Natural killer cell treated with Interleukin-12 subunit alpha and Interleukin-12 subunit beta and Interleukin-15 and Interleukin-18, amount 100 ng/mL, for 72 hours (primary cell): ENCODE data around the gene RHBDL2. TPM values are rescaled to one million over a fixed set of nuclear protein-coding genes. Genes with fewer than 3 reads are reported as not detected.

Experiments
- ATAC-seq, 2 donors: fragments of 150-1000 bp; cut with Tn5 transposase in 1 of 2; sonication (Bioruptor Pico), chemical (Tn5 transposase) in 1 of 2; 2 replicates each; pipeline ENCODE4 v1.10.0; 2021
- DNase-seq: peaks from one replicate; pipeline ENCODE4 v3.0.0; 2022; ENCODE audit warnings: low spot score
- H3K27ac Mint-ChIP-seq, 2 donors: 1 replicate in 1 of 2; 2 replicates in 1 of 2; pipeline ENCODE4 v1.8.0; 2022; ENCODE audit warnings: mixed read lengths in 2 of 2, mild to moderate bottlenecking in 1 of 2, moderate library complexity in 1 of 2
- H3K27me3 Mint-ChIP-seq, 2 donors: 1 replicate in 1 of 2; 2 replicates in 1 of 2; pipeline ENCODE4 v1.8.0; 2022; ENCODE audit warnings: mixed read lengths in 2 of 2
- H3K36me3 Mint-ChIP-seq: one replicate; pipeline ENCODE4 v1.8.0; 2022; ENCODE audit warnings: mixed read lengths
- H3K4me1 Mint-ChIP-seq, 2 donors: 1 replicate in 1 of 2; 2 replicates in 1 of 2; pipeline ENCODE4 v1.8.0; 2022; ENCODE audit warnings: low read depth in 2 of 2, mixed read lengths in 2 of 2, mild to moderate bottlenecking in 1 of 2
- H3K4me3 Mint-ChIP-seq: one replicate; pipeline ENCODE4 v1.8.0; 2022; ENCODE audit warnings: mixed read lengths
- H3K9me3 Mint-ChIP-seq: 2 replicates; pipeline ENCODE4 v1.8.0; 2022; ENCODE audit warnings: mixed read lengths
- total RNA-seq, 2 donors: library from RNA; stranded (reverse); gene quantifications; one replicate each; pipeline ENCODE4 v1.2.3, GENCODE V29; 2022

RHBDL2 gene
- total RNA-seq, 2 donors from 2014 or later: not detected

DNA sequence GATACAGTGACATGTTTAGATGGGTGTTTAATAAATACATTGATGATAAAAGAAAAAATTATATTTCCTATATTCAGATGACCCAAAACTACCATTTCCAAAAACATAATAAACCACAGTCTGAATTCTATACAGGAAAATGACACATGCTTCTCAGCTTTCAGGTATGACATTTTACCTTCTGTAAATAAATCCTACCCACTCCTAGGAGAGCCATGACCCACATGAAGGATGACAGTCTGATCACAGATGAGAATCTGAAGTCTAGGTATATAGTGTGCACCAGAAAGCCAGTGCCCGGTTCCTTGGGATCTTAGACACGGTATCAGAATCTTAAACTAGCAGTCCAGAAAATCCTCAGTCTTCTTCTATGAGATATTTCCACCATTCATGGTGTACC, 56.5 kb downstream of the RHBDL2 start:
- Mint-ChIP-seq H3K4me1 (no peaks in the 10 kb centered on the region), H3K9me3 (no peaks in the 10 kb centered on the region), H3K36me3 (no peaks in the 10 kb centered on the region), H3K4me3 (no peak overlapping the region), H3K27ac (no peak overlapping the region), H3K27me3 (no peaks in the 10 kb centered on the region)
- DNase-seq (no peak), ATAC-seq (no peak)

DNA sequence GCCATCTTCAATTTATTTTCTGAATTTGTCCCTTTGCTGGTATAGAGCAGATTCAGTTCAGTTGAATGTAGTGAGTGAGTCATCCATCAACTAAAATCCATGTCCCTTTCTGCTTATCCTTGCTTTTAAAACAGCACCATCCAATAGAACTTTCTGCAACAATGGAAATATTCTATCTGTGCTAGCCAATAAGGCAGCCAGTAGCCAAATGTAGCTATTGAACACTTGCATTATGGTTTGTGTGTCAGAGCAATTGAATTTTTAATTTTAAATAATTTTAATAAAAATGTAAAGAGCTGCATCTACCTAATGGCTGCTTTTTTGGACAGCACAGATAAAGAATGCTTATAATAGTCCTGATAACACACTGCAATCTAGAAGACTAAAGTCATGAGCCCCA, 60.1 kb downstream of the RHBDL2 start, which contains the start of gene GJA9:
Gene GJA9, minus strand, starts transcription at position 101 of the 400 bp plus-strand sequence. CDS start 5,489 bp downstream, outside the sequence.
- ATAC-seq (no peak), DNase-seq (no peak)
- H3K27ac Mint-ChIP-seq: no peak within 1 kb of the TSS
- no peaks in the 10 kb centered on the region for H3K9me3 Mint-ChIP-seq
- no peak within 1 kb of the TSS for H3K4me3 Mint-ChIP-seq
- H3K27me3 Mint-ChIP-seq: no peaks in the 10 kb centered on the region
- no peaks in the 10 kb centered on the region for H3K36me3 Mint-ChIP-seq
- H3K4me1 Mint-ChIP-seq: no peaks in the 10 kb centered on the region

DNA sequence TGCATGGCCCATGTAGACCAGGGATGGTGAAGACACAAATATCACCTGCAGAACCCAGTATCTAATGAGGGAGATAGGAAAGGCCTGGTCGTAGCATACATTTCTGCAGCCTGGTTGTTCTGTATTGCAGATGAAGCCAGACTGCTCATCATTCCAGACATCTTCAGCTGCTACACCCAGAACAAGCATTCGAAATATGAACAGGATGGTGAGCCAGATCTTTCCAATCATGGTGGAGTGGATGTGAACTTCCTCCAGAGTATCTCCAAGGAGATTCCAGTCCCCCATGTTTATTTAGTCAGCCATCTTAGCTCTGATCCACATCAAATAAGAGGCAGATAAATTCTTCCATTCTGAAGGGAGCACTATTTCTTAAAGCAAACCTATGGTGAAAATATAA, 65.8 kb downstream of the RHBDL2 start:
- DNase-seq: no peak
- Mint-ChIP-seq H3K36me3 (no peaks in the 10 kb centered on the region), H3K4me3 (no peak overlapping the region), H3K27me3 (no peaks in the 10 kb centered on the region), H3K27ac (no peak overlapping the region), H3K9me3 (no peaks in the 10 kb centered on the region), H3K4me1 (peaks cover 11 to 22% of the 10 kb centered on the region in 2 donors)
- no peak for ATAC-seq

DNA sequence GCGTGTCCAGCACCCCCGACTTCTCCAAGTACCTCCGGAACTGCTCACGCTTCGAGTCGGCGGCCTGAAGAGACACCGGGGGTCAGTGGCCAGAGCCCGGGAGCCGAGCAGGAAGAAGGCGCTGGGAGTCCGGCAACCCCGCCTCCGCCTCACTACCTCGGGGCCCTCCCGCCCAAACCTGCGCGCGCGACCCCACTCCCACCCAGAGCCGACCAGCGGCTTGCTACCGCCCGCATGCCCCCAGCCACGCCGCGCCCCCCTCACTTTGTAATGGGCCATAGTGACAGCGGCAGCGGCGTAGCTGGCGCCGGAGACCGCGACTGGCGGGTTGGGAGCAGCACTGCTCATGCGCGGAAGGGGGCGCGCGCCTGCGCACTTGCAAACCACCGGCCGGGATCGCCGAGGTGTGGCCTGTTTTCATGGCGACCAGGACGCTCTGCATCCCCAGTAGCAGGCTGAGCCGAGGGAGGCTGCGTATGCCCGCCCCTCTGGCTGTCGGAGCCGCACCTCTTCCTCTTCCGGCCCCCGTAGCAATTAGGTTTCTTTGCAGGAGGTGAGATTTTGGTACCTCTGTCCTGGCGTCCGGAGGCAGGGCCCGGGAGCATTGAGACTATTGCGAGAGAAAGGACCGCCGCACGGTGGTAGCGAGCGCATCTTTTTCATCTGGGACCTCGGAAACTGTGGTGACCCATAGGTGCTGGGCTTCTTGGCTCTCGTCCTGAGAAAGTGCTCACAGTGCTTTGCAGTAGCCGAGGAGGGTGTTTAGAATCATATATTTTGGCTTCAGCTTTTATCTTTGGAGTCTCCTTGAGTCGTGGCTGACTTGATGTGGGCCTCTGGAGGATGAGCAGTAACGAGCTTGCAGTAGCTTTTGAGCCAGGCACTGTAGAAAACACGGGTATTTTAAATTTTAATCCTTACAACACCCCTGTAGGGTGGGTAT, 68.3 kb downstream of the RHBDL2 start, which contains the start of gene MYCBP:
Gene MYCBP, minus strand, starts transcription at position 322 of the 943 bp plus-strand sequence. Its CDS starts 43 bp downstream, at position 279.
- no peaks in the 10 kb centered on the region for H3K36me3 Mint-ChIP-seq
- peaks cover 11 to 22% of the 10 kb centered on the region in 2 donors for H3K4me1 Mint-ChIP-seq
- H3K27me3 Mint-ChIP-seq: no peaks in the 10 kb centered on the region
- peak within 1 kb of the TSS; percentile 78 for H3K4me3 Mint-ChIP-seq
- peak; percentile 97 for DNase-seq
- no peaks in the 10 kb centered on the region for H3K9me3 Mint-ChIP-seq
- H3K27ac Mint-ChIP-seq: peak within 1 kb of the TSS; percentile 81 to 82
- peak; percentile 100 for ATAC-seq

DNA sequence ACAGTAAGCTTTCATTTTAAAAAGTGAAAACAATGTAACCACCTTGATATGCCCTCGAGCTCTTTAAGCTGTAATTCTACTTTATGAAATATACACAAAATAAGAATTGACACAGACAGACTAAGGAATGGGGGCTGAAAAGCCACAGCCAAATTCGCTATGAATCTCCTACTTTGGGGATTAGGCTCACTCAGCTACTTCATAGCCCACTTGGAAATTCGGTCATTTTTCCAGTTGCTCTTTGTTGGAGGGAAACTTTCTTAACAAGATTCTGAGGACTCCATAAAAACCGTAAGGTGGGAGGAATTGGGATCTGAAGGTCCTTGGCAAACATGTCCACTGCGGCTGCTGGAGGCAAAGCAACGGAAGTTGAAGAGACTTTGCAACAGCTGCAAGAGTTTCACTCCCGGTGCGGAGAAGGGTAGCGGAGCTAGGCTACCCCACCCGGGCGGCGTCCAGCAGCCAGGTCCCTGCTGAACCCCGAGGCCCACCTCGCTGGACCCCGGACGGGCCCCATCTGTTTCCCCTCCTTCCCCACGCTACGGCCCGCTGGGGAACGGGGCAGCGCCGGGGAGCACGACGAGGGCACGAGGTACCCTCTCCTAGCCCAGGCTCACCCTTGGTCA, 69.1 kb downstream of the RHBDL2 start:
- ATAC-seq (peak; percentile 13 to 51), DNase-seq (peak; percentile 63)
- peak overlapping the region; percentile 81 to 82 for H3K27ac Mint-ChIP-seq
- peak overlapping the region; percentile 78 for H3K4me3 Mint-ChIP-seq
- H3K36me3 Mint-ChIP-seq: no peaks in the 10 kb centered on the region
- peaks cover 11 to 22% of the 10 kb centered on the region in 2 donors for H3K4me1 Mint-ChIP-seq
- H3K27me3 Mint-ChIP-seq: no peaks in the 10 kb centered on the region
- no peaks in the 10 kb centered on the region for H3K9me3 Mint-ChIP-seq

DNA sequence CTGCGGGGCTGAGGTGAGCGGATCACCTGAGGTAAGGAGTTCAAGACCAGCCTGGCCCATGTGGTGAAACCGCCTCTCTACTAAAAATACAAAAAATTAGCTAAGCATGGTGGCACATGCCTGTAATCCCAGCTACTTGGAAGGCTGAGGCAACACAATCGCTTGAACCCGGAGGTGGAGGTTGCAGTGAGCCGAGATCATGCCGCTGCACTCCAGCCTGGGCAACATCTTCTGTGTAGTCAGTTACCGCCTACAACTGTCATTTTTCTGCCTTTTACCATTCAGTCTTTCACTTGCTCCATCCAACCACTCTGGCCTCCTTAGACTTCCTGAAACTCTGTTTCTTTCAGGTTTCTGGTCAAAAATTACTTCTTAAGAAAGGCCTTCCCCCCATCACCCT, 70.6 kb downstream of the RHBDL2 start:
- H3K4me1 Mint-ChIP-seq: peaks cover 11 to 22% of the 10 kb centered on the region in 2 donors
- DNase-seq (no peak), ATAC-seq (no peak)
- H3K4me3 Mint-ChIP-seq: peak overlapping the region; percentile 78
- H3K27ac Mint-ChIP-seq: no peak overlapping the region
- no peaks in the 10 kb centered on the region for H3K9me3 Mint-ChIP-seq
- H3K27me3 Mint-ChIP-seq: no peaks in the 10 kb centered on the region
- H3K36me3 Mint-ChIP-seq: no peaks in the 10 kb centered on the region

DNA sequence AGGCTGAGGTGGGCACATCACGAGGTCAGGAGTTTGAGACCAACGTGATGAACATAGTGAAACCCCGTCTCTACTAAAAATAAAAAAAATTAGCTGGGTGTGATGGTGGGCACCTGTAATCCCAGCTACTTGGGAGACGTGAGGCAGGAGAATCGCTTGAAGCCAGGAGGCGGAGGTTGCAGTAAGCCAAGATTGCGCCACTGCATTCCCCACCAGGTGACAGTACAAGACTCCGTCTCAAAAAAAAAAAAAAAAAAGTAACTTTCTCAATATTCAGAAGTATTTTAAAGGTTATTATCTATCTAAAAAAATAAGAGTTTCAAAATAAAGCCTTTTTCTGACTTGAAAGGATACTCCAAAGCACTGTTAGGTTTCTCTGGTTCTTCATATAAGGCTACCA, 74.4 kb downstream of the RHBDL2 start:
- no peak overlapping the region for H3K4me3 Mint-ChIP-seq
- peaks cover 5% of the 10 kb centered on the region for H3K36me3 Mint-ChIP-seq
- DNase-seq: no peak
- H3K27ac Mint-ChIP-seq: no peak overlapping the region
- H3K4me1 Mint-ChIP-seq: peaks cover 6 to 18% of the 10 kb centered on the region in 2 donors
- no peak for ATAC-seq
- H3K9me3 Mint-ChIP-seq: no peaks in the 10 kb centered on the region
- no peaks in the 10 kb centered on the region for H3K27me3 Mint-ChIP-seq

DNA sequence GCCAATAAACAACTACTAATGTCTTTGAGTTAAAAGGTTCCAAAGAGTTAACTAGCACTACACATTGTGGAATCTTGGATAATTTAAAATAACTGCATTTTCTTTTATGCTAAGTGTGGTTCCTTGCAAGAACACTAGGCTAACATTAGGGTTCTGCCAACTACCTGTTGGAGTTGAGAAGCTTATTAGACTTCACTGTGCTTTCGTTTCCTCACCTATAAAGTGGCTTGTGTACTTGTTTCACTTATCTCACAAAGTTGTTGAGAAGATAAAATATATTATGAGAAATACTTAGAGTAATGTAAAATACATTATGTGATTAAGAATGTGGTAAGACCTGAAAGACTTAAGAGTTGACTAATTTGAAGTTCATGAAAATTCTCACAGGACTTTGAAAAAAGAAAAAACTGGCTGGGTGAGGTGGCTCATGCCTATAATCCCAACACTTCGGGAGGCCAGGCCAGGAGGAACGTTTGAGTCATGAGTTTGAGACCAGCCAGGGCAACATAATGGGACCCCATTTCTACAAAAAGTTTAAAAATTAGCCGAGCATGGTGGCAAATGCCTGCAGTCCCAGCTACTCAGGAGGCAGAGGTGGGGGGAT, 76.4 kb downstream of the RHBDL2 start:
- peaks cover 5% of the 10 kb centered on the region for H3K36me3 Mint-ChIP-seq
- H3K27ac Mint-ChIP-seq: no peak overlapping the region
- H3K4me3 Mint-ChIP-seq: no peak overlapping the region
- no peak for DNase-seq
- H3K4me1 Mint-ChIP-seq: peaks cover 3 to 18% of the 10 kb centered on the region in 2 donors
- no peaks in the 10 kb centered on the region for H3K27me3 Mint-ChIP-seq
- no peaks in the 10 kb centered on the region for H3K9me3 Mint-ChIP-seq
- no peak for ATAC-seq

DNA sequence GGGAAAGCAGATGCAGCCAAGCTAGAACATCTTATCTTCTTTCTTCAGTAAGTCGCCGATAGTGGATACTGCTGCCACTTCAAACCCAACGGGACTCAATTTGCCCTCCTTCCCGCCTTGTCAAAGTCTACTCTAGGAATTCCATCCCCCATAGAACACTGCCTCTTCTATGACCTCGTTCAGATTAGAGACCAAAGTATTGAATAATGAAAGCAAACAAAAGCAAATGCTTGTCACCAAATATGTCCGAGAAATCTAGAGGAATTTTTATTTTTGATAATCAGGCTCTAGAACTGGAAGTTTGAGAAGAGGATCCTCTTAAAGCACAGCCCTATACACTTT, 81.2 kb downstream of the RHBDL2 start:
- H3K27me3 Mint-ChIP-seq: no peaks in the 10 kb centered on the region
- peaks cover 14% of the 10 kb centered on the region for H3K36me3 Mint-ChIP-seq

DNA sequence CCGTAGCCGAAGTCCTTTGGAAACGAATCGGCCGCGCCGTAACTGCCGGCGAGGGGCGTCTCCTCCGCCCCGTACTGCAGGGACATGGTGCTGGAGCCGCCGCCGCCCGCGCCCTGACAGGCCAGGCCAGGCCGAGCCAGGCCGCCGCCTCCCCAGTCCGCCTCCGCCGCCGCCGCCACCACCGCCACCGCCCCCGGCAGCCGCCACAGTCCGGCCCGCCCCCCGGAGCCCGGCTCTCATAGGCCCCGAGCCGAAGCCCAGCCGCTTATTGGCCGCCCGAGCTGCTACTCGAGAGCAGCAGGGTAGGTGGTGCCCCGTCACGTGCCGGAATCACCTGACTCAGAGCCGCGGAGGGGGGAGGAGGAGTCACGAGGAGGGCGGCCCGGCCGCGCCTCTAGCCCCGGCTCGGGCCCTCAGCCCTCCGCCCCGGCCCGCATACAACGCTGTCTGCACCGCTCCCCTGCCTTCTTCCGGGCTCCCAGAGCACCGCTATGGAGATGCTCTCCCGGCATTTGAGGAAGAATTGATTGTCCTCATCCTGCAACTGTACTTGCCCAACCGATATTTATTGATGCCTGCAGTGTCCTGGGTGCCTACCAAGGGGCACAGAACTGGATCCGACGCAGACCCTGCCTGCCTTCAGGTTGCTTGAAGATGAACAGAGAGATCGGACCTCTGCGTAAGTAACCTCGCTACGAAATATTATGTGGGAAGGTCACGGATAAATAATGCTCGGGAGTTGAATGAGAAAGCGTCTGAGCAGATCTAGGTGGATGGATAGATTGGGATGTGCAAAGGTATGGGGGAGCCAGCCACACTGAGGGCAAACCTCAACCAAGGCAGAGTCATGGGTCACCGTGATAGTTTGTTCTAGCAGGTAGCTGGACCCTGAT, 81.8 kb downstream of the RHBDL2 start, which contains the start of gene RRAGC:
Gene RRAGC, minus strand, starts transcription at position 212 of the 893 bp plus-strand sequence. Its CDS starts 126 bp downstream, at position 86.
- H3K36me3 Mint-ChIP-seq: peaks cover 20% of the 10 kb centered on the region
- no peaks in the 10 kb centered on the region for H3K9me3 Mint-ChIP-seq
- H3K27me3 Mint-ChIP-seq: no peaks in the 10 kb centered on the region
- H3K27ac Mint-ChIP-seq: peak within 1 kb of the TSS; percentile 81 to 91
- H3K4me1 Mint-ChIP-seq: peaks cover 21 to 37% of the 10 kb centered on the region in 2 donors
- DNase-seq (peak; percentile 100), ATAC-seq (peak; percentile 98 to 99)
- peak within 1 kb of the TSS; percentile 91 for H3K4me3 Mint-ChIP-seq

More for the DNA sequence above, 81.2 kb downstream of the RHBDL2 start:
- peak overlapping the region; percentile 91 for H3K4me3 Mint-ChIP-seq
- H3K9me3 Mint-ChIP-seq: no peaks in the 10 kb centered on the region
- H3K4me1 Mint-ChIP-seq: peaks cover 21 to 31% of the 10 kb centered on the region in 2 donors
- H3K27ac Mint-ChIP-seq: peak overlapping the region; percentile 60 to 91
- DNase-seq: no peak
- ATAC-seq: no peak

DNA sequence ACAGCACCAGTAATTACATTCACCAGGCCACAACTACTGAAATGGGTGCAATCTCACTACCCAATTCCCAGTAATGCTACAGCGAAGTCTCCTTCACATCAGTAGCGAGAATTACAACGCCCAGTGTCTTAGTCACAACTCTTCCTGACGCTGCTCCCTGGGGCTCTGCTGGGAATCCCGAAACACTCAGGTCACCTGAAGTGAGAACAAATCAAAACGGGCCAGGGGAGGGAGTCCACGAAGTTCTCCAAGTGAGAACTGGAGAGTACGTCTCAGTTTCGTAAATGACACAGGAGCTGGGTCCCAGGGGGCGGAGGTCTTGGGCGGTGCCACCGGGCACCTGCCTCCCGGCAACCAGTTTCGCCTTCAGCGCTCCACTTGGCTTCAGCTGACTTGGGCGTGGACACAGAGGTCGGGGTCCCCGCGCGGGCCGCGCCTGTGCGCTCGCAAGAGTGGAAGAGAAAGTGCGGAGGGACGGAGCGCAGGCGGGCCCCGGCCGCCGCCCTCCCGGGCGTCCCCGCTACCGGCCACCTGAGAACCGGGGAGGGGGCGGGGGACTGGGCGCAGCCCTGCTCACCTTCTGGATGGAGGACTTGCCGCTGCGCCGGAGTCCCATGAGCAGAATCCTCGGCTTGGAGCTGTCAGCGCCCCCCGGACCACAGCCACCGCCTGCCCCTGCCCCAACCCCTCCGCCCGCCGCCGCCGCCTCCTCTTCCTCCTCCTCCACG, 82.6 kb downstream of the RHBDL2 start:
- Mint-ChIP-seq H3K4me3 (peak overlapping the region; percentile 91), H3K9me3 (no peaks in the 10 kb centered on the region), H3K27ac (peak overlapping the region; percentile 81 to 82), H3K27me3 (no peaks in the 10 kb centered on the region), H3K4me1 (peaks cover 21 to 37% of the 10 kb centered on the region in 2 donors), H3K36me3 (peaks cover 20% of the 10 kb centered on the region)
- DNase-seq (peak; percentile 74), ATAC-seq (peak; percentile 47)

DNA sequence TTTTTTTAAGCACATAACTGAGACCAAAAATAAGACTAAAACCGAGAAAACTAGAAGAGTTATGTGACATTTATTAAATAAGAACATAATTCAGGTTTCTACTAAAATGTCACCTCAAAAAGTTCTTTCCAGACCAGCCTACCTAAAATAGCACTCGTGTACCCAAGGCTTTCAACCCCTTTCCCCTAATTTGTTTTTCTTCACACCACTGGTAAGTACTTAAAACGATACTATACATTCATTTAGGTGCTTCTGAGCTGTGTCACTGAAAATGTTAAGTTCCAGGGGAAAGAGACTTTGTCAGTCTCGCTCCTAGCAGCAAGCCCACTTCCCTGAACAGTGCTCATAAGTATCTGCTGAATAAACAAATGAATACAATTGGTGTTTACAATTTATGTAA, 88.8 kb downstream of the RHBDL2 start:
- H3K9me3 Mint-ChIP-seq: no peaks in the 10 kb centered on the region
- DNase-seq (no peak), ATAC-seq (peak; percentile 73 to 90)
- H3K27ac Mint-ChIP-seq: peak overlapping the region; percentile 30 to 68
- peaks cover 15 to 28% of the 10 kb centered on the region in 2 donors for H3K4me1 Mint-ChIP-seq
- H3K27me3 Mint-ChIP-seq: no peaks in the 10 kb centered on the region
- peaks cover 29% of the 10 kb centered on the region for H3K36me3 Mint-ChIP-seq
- peak overlapping the region; percentile 63 for H3K4me3 Mint-ChIP-seq
